Measurements from ENCODE around the gene ITPKB.

ITPKB gene

GRCh38 chr1:226675715-226676357, 63.2 kb downstream of the ITPKB start:
- Histone ChIP-seq H3K4me3 (ENCODE audit: low read depth in 1 of 2, low read length in 2 of 2) (peak overlapping the region in 1 of 2 experiments; percentile 46; a peak in 2 of 4 replicates), H3K79me2 (ENCODE audit: insufficient read depth, low read length) (peaks cover 54% of the 10 kb centered on the region)
- DNase-seq: no peak

GRCh38 chr1:226674892-226675714, 64.0 kb downstream of the ITPKB start:
- Histone ChIP-seq H3K4me3 (ENCODE audit: low read depth in 1 of 2, low read length in 2 of 2) (peak overlapping the region in 1 of 2 experiments; percentile 57; a peak in 3 of 4 replicates), H3K36me3 (ENCODE audit: insufficient read depth, low read length) (peaks cover 7% of the 10 kb centered on the region), H3K79me2 (ENCODE audit: insufficient read depth, low read length) (peaks cover 57% of the 10 kb centered on the region), H3K4me1 (ENCODE audit: insufficient read depth, low read length) (peaks cover 54% of the 10 kb centered on the region), H2AFZ (ENCODE audit: low read depth, low read length) (peak overlapping the region; percentile 55), H3K27ac (ENCODE audit: low read length) (peak overlapping the region; percentile 91), H3K27me3 (ENCODE audit: insufficient read depth, low read length, poor library complexity) (no peaks in the 10 kb centered on the region), H3K9ac (ENCODE audit: low read depth, low read length) (peak overlapping the region; percentile 53), H4K20me1 (ENCODE audit: insufficient read depth, low read length) (peaks cover 6% of the 10 kb centered on the region), H3K4me2 (ENCODE audit: insufficient read depth, low read length) (peak overlapping the region; percentile 61), H3K9me3 (ENCODE audit: insufficient read depth, low read length, severe bottlenecking) (no peaks in the 10 kb centered on the region)
- peak; percentile 85 for ATAC-seq (ENCODE audit: insufficient read depth, low read depth)
- no peak for TF ChIP-seq EZH2 (IDR thresholded peaks at IDR 0.05; ENCODE audit: borderline replicate concordance, low read depth, low read length, severe bottlenecking)
- no peak for TF ChIP-seq CTCF (IDR thresholded peaks at IDR 0.05; ENCODE audit: borderline replicate concordance, extremely low read depth, low read length, poor library complexity, severe bottlenecking)
- peak; percentile 89 for DNase-seq

More at GRCh38 chr1:226675715-226676357, 63.2 kb downstream of the ITPKB start:
- peak overlapping the region; percentile 53 for H3K9ac ChIP-seq (ENCODE audit: low read depth, low read length)
- H2AFZ ChIP-seq (ENCODE audit: low read depth, low read length): no peak overlapping the region; the same call in 1 of the 2 replicates
- H3K4me2 ChIP-seq (ENCODE audit: insufficient read depth, low read length): peak overlapping the region; percentile 61
- H3K36me3 ChIP-seq (ENCODE audit: insufficient read depth, low read length): peaks cover 7% of the 10 kb centered on the region
- ATAC-seq (ENCODE audit: insufficient read depth, low read depth): no peak
- H3K27me3 ChIP-seq (ENCODE audit: insufficient read depth, low read length, poor library complexity): no peaks in the 10 kb centered on the region
- peak overlapping the region; percentile 86 for H3K27ac ChIP-seq (ENCODE audit: low read length)
- H3K9me3 ChIP-seq (ENCODE audit: insufficient read depth, low read length, severe bottlenecking): no peaks in the 10 kb centered on the region
- peaks cover 54% of the 10 kb centered on the region for H3K4me1 ChIP-seq (ENCODE audit: insufficient read depth, low read length)
- TF ChIP-seq CTCF (IDR thresholded peaks at IDR 0.05; ENCODE audit: borderline replicate concordance, extremely low read depth, low read length, poor library complexity, severe bottlenecking) (no peak), EZH2 (IDR thresholded peaks at IDR 0.05; ENCODE audit: borderline replicate concordance, low read depth, low read length, severe bottlenecking) (no peak)
- H4K20me1 ChIP-seq (ENCODE audit: insufficient read depth, low read length): peaks cover 6% of the 10 kb centered on the region

GRCh38 chr1:226672339-226672762, 66.7 kb downstream of the ITPKB start:
- Histone ChIP-seq H2AFZ (ENCODE audit: low read depth, low read length) (no peak overlapping the region), H3K4me3 (ENCODE audit: low read depth in 1 of 2, low read length in 2 of 2) (no peak overlapping the region), H4K20me1 (ENCODE audit: insufficient read depth, low read length) (peaks cover 3% of the 10 kb centered on the region), H3K36me3 (ENCODE audit: insufficient read depth, low read length) (peaks cover 7% of the 10 kb centered on the region), H3K27me3 (ENCODE audit: insufficient read depth, low read length, poor library complexity) (no peaks in the 10 kb centered on the region), H3K79me2 (ENCODE audit: insufficient read depth, low read length) (peaks cover 67% of the 10 kb centered on the region), H3K27ac (ENCODE audit: low read length) (no peak overlapping the region), H3K9me3 (ENCODE audit: insufficient read depth, low read length, severe bottlenecking) (no peaks in the 10 kb centered on the region), H3K4me2 (ENCODE audit: insufficient read depth, low read length) (no peak overlapping the region), H3K9ac (ENCODE audit: low read depth, low read length) (no peak overlapping the region), H3K4me1 (ENCODE audit: insufficient read depth, low read length) (peaks cover 37% of the 10 kb centered on the region)
- DNase-seq (no peak), ATAC-seq (ENCODE audit: insufficient read depth, low read depth) (no peak)
- TF ChIP-seq EZH2 (IDR thresholded peaks at IDR 0.05; ENCODE audit: borderline replicate concordance, low read depth, low read length, severe bottlenecking) (no peak), CTCF (IDR thresholded peaks at IDR 0.05; ENCODE audit: borderline replicate concordance, extremely low read depth, low read length, poor library complexity, severe bottlenecking) (no peak)

All from DND-41 (cell line).